ENCODE results near the gene PTCSC3.

PTCSC3 gene

DNA sequence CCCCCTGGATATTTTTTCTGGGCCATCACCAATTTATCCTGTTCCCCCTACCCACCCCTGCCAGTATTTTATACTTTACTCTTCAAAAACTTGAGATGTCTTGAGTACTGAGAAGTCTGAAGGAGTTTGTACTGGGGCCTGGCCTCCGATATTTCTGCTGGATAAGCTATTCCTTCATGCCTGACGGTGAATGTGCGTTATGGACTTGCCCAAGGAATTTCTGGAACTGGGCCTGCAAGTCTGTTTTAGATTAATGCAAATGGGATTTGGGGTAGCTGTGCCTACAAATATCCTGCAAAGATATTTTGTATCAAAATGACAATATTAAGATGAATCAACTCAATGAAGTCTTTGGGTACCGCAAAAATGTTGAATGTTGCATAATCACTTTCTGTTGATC, at the start of gene PTCSC3:
Gene PTCSC3, minus strand, starts transcription at position 199 of the 400 bp plus-strand sequence.
- DNase-seq (ENCODE audit: low spot score): no peak
- TF ChIP-seq, protein P1, sequence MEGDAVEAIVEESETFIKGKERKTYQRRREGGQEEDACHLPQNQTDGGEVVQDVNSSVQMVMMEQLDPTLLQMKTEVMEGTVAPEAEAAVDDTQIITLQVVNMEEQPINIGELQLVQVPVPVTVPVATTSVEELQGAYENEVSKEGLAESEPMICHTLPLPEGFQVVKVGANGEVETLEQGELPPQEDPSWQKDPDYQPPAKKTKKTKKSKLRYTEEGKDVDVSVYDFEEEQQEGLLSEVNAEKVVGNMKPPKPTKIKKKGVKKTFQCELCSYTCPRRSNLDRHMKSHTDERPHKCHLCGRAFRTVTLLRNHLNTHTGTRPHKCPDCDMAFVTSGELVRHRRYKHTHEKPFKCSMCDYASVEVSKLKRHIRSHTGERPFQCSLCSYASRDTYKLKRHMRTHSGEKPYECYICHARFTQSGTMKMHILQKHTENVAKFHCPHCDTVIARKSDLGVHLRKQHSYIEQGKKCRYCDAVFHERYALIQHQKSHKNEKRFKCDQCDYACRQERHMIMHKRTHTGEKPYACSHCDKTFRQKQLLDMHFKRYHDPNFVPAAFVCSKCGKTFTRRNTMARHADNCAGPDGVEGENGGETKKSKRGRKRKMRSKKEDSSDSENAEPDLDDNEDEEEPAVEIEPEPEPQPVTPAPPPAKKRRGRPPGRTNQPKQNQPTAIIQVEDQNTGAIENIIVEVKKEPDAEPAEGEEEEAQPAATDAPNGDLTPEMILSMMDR (IDR thresholded peaks at IDR 0.05; ENCODE audit: extremely low read depth, insufficient read depth, missing control alignments): no peak
- in situ Hi-C loops (cut with MboI; ENCODE audit: low pct_unique_long_range_greater_than_20kb, low sequenced_read_pairs, unreplicated experiment): no loop called here

DNA sequence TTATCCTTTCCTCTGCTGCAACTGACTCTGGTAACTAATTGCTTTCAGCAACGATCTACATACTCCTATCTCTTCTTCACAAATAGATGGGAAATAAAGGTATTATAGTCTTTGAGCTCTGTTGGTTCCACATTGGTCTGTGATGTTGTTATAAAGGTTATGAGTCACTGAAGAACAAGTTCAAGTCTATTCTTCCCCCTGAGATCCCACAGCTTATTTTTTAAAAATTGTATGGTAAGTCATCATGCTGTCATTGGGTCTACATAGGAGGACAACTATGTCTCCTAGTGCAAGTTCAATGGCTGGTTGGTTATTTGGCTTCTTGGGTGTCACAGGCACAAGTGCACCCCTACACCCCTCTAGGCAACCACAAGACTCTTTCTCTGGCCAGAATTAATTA, 49.6 kb upstream of the PTCSC3 start:
- no peak for DNase-seq (ENCODE audit: low spot score)
- in situ Hi-C loops (cut with MboI; ENCODE audit: low pct_unique_long_range_greater_than_20kb, low sequenced_read_pairs, unreplicated experiment): no loop called here
- TF ChIP-seq, protein P1 (IDR thresholded peaks at IDR 0.05; ENCODE audit: extremely low read depth, insufficient read depth, missing control alignments): no peak

- DNase-seq (ENCODE audit: low spot score): no peak
- TF ChIP-seq, protein P1 (IDR thresholded peaks at IDR 0.05; ENCODE audit: extremely low read depth, insufficient read depth, missing control alignments): no peak
- in situ Hi-C loops (cut with MboI; ENCODE audit: low pct_unique_long_range_greater_than_20kb, low sequenced_read_pairs, unreplicated experiment): no loop called here
Observed at GRCh38 chr14:36224176-36224575, 47.7 kb upstream of the PTCSC3 start.

DNA sequence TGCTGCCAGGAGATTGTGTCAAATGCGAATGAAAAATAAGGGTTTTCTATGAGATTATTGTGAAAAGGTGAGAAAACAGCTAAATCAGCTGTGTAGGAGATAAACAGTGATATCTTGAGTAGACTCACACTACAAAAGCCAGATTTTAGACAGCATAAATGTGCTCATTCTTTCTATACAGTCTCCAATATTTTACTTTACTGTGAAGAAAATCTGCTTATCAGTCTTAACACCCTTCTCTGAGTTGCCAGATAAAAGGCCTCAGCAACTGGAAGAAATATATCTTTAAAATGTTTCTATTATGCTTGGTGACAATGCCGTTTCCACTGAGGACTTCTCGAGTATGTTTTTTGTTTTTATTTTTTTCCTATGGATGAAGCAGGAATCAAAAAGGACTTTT, 47.0 kb upstream of the PTCSC3 start:
- in situ Hi-C loops (cut with MboI; ENCODE audit: low pct_unique_long_range_greater_than_20kb, low sequenced_read_pairs, unreplicated experiment): no loop called here
- DNase-seq (ENCODE audit: low spot score): no peak
- TF ChIP-seq, protein P1 (IDR thresholded peaks at IDR 0.05; ENCODE audit: extremely low read depth, insufficient read depth, missing control alignments): no peak

- in situ Hi-C loops (cut with MboI; ENCODE audit: low pct_unique_long_range_greater_than_20kb, low sequenced_read_pairs, unreplicated experiment): no loop called here
- DNase-seq (ENCODE audit: low spot score): no peak
- TF ChIP-seq, protein P1 (IDR thresholded peaks at IDR 0.05; ENCODE audit: extremely low read depth, insufficient read depth, missing control alignments): no peak
Observed at GRCh38 chr14:36222952-36223468, 46.5 kb upstream of the PTCSC3 start.

GRCh38 chr14:36222337-36222736, 45.8 kb upstream of the PTCSC3 start:
- in situ Hi-C loops (cut with MboI; ENCODE audit: low pct_unique_long_range_greater_than_20kb, low sequenced_read_pairs, unreplicated experiment): no loop called here
- DNase-seq (ENCODE audit: low spot score): no peak
- TF ChIP-seq, protein P1 (IDR thresholded peaks at IDR 0.05; ENCODE audit: extremely low read depth, insufficient read depth, missing control alignments): no peak

DNA sequence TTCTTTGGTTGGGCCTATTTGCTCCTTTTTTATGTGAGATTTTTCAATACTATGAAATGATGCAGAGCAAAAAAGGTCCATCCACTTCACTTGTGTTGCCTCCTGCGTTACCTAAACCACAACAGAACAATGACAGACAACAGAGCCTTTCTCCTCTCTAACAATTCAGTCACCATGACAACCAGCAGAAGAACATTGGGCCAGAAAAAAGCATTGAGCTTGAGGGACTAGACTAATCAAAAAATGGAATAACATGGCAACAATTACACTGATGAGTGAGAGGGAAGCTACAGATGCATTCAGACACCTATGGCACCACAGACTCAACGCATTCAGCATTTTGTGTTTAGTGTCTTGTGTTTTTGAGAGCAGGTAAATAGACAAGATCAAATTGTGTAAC, 44.6 kb upstream of the PTCSC3 start:
- in situ Hi-C loops (cut with MboI; ENCODE audit: low pct_unique_long_range_greater_than_20kb, low sequenced_read_pairs, unreplicated experiment): no loop called here
- no peak for DNase-seq (ENCODE audit: low spot score)
- TF ChIP-seq, protein P1 (IDR thresholded peaks at IDR 0.05; ENCODE audit: extremely low read depth, insufficient read depth, missing control alignments): no peak
